Smooth muscle cell (in vitro differentiated cells): ENCODE measurements around the gene EIF5A. TPM values are rescaled to one million over a fixed set of nuclear protein-coding genes. Genes with fewer than 3 reads are reported as not detected.

Experiments used
- DNase-seq: peaks from one replicate; lab custom pipeline; 2025; ENCODE audit not compliant: unreplicated experiment; lab: John Stamatoyannopoulos, UW
- H2AFZ ChIP-seq: fragments of 200-600 bp; sonication (generic); 2 replicates; pipeline ENCODE4 v1.6.0; 2016; ENCODE audit warnings: antibody characterized with exemption, low read depth, mild to moderate bottlenecking
- H3F3A ChIP-seq: fragments of 200-600 bp; sonication (generic); 2 replicates; pipeline ENCODE4 v1.6.0; 2017; ENCODE audit warnings: antibody characterized with exemption, low read depth
- H3K27ac ChIP-seq: fragments of 200-600 bp; sonication (generic); 2 replicates; pipeline ENCODE4 v1.5.1; 2016; ENCODE audit warnings: low read depth, mild to moderate bottlenecking
- H3K27me3 ChIP-seq: fragments of 200-600 bp; sonication (generic); 2 replicates; pipeline ENCODE4 v1.6.1; 2016; ENCODE audit warnings: low read depth, mild to moderate bottlenecking
- H3K36me3 ChIP-seq: fragments of 200-600 bp; sonication (generic); 2 replicates; pipeline ENCODE4 v1.5.1; 2016; ENCODE audit warnings: low read depth
- H3K4me1 ChIP-seq: fragments of 200-600 bp; sonication (generic); 2 replicates; pipeline ENCODE4 v1.5.1; 2016; ENCODE audit warnings: low read depth
- H3K4me2 ChIP-seq: fragments of 200-600 bp; sonication (generic); 2 replicates; pipeline ENCODE4 v1.6.0; 2016; ENCODE audit warnings: mild to moderate bottlenecking
- H3K4me3 ChIP-seq: fragments of 200-600 bp; sonication (generic); 2 replicates; pipeline ENCODE4 v1.5.1; 2016; ENCODE audit warnings: mild to moderate bottlenecking
- H3K79me2 ChIP-seq: fragments of 200-600 bp; sonication (generic); 2 replicates; pipeline ENCODE4 v1.6.0; 2016; ENCODE audit warnings: low read depth, mild to moderate bottlenecking
- H3K9ac ChIP-seq: fragments of 200-600 bp; sonication (generic); 2 replicates; pipeline ENCODE4 v1.6.0; 2016; ENCODE audit warnings: low read depth
- H3K9me3 ChIP-seq: fragments of 200-600 bp; sonication (generic); replicated peaks from 2 replicates; pipeline ENCODE4 v1.5.1; 2016; ENCODE audit warnings: low read depth
- H4K20me1 ChIP-seq: fragments of 200-600 bp; sonication (generic); 2 replicates; pipeline ENCODE4 v1.6.0; 2016; ENCODE audit warnings: low read depth
- WGBS: methylation state at CpG from one replicate; pipeline ENCODE4 v1.1.7; 2016; ENCODE audit warnings: low lambda C conversion rate; 5-methylcytosine and 5-hydroxymethylcytosine counted together
- polyA plus RNA-seq: library from polyadenylated mRNA; unstranded; fragments of >200 nt; fragmentation: Nextera tagmentation; extraction: Ambion mirVana; gene quantifications from 2 replicates; pipeline ENCODE4 v1.2.1, GENCODE V29; 2016
- total RNA-seq: library from RNA; depleted of rRNA; stranded (reverse); fragments of >200 nt; gene quantifications from 2 replicates; pipeline ENCODE4 v1.2.3, GENCODE V29; 2014
- TF ChIP-seq, protein P1 (sequence below): fragments of 200-600 bp; sonication (generic); IDR thresholded peaks from 2 replicates; pipeline ENCODE4 v1.5.1; 2017; ENCODE audit warnings: borderline replicate concordance, mild to moderate bottlenecking, antibody characterized with exemption; ENCODE audit not compliant: insufficient read depth, poor library complexity, severe bottlenecking

The EIF5A gene
- total and polyA plus RNA-seq, 2 experiments from 2014 or later, result 323 to 797 TPM

DNA sequence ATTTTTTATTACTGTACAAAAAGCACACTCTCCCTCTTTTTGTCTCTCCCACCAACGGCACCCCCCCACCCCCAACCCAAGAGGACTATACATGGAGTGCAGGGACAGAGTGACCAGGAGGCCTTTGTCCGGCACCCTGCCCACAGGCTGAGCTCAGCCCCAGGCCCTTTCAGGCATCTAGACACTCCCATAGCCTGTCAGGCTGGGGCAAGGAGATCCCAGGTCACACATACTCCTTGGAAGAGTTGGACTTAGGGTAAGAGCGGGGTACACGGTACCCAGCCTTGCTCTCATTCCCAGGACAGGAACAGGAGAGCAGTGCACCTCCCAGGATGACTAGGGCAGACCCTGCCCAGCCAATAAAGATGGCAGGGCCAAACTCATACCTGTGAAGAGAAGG, 47.3 kb upstream of the EIF5A start:
- H3K79me2 ChIP-seq, result no peaks in the 10 kb centered on the region
- no peaks in the 10 kb centered on the region for H3K36me3 ChIP-seq
- TF ChIP-seq, protein P1, sequence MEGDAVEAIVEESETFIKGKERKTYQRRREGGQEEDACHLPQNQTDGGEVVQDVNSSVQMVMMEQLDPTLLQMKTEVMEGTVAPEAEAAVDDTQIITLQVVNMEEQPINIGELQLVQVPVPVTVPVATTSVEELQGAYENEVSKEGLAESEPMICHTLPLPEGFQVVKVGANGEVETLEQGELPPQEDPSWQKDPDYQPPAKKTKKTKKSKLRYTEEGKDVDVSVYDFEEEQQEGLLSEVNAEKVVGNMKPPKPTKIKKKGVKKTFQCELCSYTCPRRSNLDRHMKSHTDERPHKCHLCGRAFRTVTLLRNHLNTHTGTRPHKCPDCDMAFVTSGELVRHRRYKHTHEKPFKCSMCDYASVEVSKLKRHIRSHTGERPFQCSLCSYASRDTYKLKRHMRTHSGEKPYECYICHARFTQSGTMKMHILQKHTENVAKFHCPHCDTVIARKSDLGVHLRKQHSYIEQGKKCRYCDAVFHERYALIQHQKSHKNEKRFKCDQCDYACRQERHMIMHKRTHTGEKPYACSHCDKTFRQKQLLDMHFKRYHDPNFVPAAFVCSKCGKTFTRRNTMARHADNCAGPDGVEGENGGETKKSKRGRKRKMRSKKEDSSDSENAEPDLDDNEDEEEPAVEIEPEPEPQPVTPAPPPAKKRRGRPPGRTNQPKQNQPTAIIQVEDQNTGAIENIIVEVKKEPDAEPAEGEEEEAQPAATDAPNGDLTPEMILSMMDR, result no peak
- H3K4me3 ChIP-seq, result peak overlapping the region; percentile 59
- no peak overlapping the region for H2AFZ ChIP-seq
- H4K20me1 ChIP-seq, result no peaks in the 10 kb centered on the region
- peaks cover 31% of the 10 kb centered on the region for H3K27me3 ChIP-seq
- no peak for DNase-seq
- H3K9ac ChIP-seq, result no peak overlapping the region
- H3F3A ChIP-seq, result peaks cover 15% of the 10 kb centered on the region
- WGBS, result 93% methylated on average over 4 of the region's 4 CpGs
- no peak overlapping the region for H3K27ac ChIP-seq
- peak overlapping the region; percentile 87 for H3K4me2 ChIP-seq
- H3K9me3 ChIP-seq, result no peaks in the 10 kb centered on the region
- peaks cover 5% of the 10 kb centered on the region for H3K4me1 ChIP-seq

DNA sequence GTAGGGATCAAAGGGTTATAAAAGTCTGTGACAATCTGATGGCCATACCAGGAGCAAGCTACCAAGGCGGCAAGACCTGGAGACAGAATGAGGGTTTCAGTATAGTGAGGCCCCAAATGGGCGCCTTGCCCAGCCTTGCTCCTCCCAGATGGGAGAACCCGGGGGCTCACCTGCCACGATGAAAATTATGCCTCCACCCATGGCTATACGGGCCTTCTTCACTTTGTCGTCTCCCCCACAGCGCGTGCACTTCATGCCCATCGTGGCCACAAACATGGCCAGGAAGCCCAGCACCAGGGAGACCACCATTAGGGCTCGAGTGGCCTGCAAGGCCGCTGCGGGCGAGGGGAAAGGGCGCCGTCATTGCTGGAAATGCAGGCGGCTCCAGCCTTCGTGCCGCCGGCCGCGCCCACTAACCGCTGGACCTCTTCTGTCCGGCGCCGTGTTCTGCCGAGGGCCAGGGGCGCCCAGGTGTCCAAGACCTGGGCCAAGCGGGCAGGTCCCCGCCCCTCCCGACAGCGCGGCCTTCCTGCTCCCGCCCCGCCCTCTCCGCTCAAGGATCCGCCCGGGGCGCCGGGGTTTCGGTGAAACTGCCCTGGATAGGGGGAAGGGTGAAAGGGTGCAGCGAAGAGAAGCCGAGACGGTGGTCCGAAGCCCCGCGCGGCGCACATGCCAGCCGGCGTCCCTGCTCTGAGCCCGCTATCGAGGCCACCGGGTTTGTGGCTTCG, 46.6 kb upstream of the EIF5A start:
- H3K27ac ChIP-seq, result peak overlapping the region; percentile 63
- DNase-seq, result no peak
- WGBS, result 9% methylated on average over 41 of the region's 54 CpGs

DNA sequence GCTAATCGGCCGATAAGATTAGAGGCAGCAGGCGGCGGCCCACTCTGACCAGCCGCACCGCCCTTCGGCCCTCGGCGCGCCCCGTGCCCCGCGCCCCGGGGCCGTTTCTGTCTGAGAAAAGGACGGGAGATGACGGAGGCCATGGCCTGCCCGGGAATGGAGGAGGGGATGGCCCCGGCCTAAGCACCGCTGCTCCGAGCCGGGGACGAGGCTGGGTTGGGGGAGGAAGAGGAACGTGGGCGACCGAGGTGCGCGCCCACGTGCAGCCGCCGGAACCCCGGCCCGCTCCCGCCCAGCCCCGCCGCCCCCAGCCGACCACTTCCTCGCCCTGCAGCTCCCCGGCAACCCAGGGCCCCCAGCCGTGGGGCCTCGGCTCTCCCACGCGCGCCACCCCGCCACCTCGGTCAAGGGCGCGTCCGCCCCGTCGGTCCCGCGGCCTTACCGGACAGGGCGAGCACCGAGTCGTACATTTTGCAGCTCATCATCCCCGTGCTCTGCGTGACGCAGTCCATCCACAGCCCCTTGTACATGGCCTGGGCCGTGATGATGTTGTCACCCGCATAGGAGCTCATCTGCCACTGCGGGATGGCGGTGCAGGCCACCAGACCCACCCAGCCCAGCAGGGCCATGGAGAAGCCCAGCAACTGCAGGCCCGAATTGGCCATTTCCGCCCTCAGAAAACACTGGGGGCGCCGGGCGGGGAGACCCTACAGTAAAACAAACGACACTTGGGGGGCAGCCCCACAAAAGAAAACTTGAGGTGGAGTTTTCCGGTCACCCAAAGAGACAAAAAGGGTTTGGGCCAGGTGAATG, 45.8 kb upstream of the EIF5A start:
- H3F3A ChIP-seq, result peaks cover 15% of the 10 kb centered on the region
- H3K4me3 ChIP-seq, result peak overlapping the region; percentile 59
- H3K79me2 ChIP-seq, result no peaks in the 10 kb centered on the region
- TF ChIP-seq, protein P1, result no peak
- H3K9me3 ChIP-seq, result no peaks in the 10 kb centered on the region
- peak overlapping the region; percentile 63 for H3K27ac ChIP-seq
- no peaks in the 10 kb centered on the region for H4K20me1 ChIP-seq
- no peak for DNase-seq
- peak overlapping the region; percentile 54 for H3K9ac ChIP-seq
- H3K36me3 ChIP-seq, result no peaks in the 10 kb centered on the region
- H3K4me2 ChIP-seq, result peak overlapping the region; percentile 87
- 4% methylated on average over 55 of the region's 71 CpGs for WGBS
- H3K27me3 ChIP-seq, result peaks cover 31% of the 10 kb centered on the region
- peaks cover 5% of the 10 kb centered on the region for H3K4me1 ChIP-seq
- H2AFZ ChIP-seq, result no peak overlapping the region

More for the DNA sequence above, 46.6 kb upstream of the EIF5A start:
- Histone ChIP-seq H3K4me3 (peak overlapping the region; percentile 59), H3K4me1 (peaks cover 5% of the 10 kb centered on the region), H3F3A (peaks cover 15% of the 10 kb centered on the region), H3K9me3 (no peaks in the 10 kb centered on the region), H3K79me2 (no peaks in the 10 kb centered on the region), H3K36me3 (no peaks in the 10 kb centered on the region), H3K4me2 (peak overlapping the region; percentile 87), H3K9ac (peak overlapping the region; percentile 54), H3K27me3 (peaks cover 31% of the 10 kb centered on the region), H4K20me1 (no peaks in the 10 kb centered on the region), H2AFZ (no peak overlapping the region)
- TF ChIP-seq, protein P1, result no peak
